GM23338 (cell line): ENCODE results near the gene ZNF365. TPM values are rescaled to one million over a fixed set of nuclear protein-coding genes. Genes with fewer than 3 reads are reported as not detected.

Experiments
- ATAC-seq: fragments of 200-7000 bp; cut with Tn5 transposase; 3 replicates; pipeline ENCODE4 v1.9.1; 2020
- DNase-seq: peaks from one replicate; pipeline ENCODE4 v3.0.0-alpha.2; 2015; ENCODE audit warnings: low spot score
- H2AFZ ChIP-seq: fragments of 200-600 bp; sonication (generic); 2 replicates; pipeline ENCODE4 v1.8.0; 2016; ENCODE audit warnings: antibody characterized with exemption, mild to moderate bottlenecking, moderate library complexity
- H3F3A ChIP-seq: fragments of 200-600 bp; sonication (generic); replicated peaks from 2 replicates; pipeline ENCODE4 v1.8.0; 2017; ENCODE audit warnings: antibody characterized with exemption, mixed run types, low read depth
- H3K27ac ChIP-seq: fragments of 200-600 bp; sonication (generic); 2 replicates; pipeline ENCODE4 v1.6.1; 2016; ENCODE audit warnings: low read depth
- H3K27me3 ChIP-seq: fragments of 200-600 bp; sonication (generic); 2 replicates; pipeline ENCODE4 v1.8.0; 2016; ENCODE audit warnings: mild to moderate bottlenecking, mixed run types, moderate library complexity; ENCODE audit not compliant: insufficient read depth
- H3K36me3 ChIP-seq: fragments of 200-600 bp; sonication (generic); 2 replicates; pipeline ENCODE4 v1.8.0; 2016; ENCODE audit warnings: mild to moderate bottlenecking; ENCODE audit not compliant: insufficient read depth
- H3K4me1 ChIP-seq: fragments of 200-600 bp; sonication (generic); 2 replicates; pipeline ENCODE4 v1.8.0; 2016; ENCODE audit warnings: mild to moderate bottlenecking, moderate library complexity; ENCODE audit not compliant: insufficient read depth
- H3K4me2 ChIP-seq: fragments of 200-600 bp; sonication (generic); 2 replicates; pipeline ENCODE4 v1.7.1; 2017; ENCODE audit warnings: mixed run types
- H3K4me3 ChIP-seq: fragments of 200-600 bp; sonication (generic); 2 replicates; pipeline ENCODE4 v1.6.1; 2016; ENCODE audit warnings: mixed run types
- H3K79me2 ChIP-seq: fragments of 200-600 bp; sonication (generic); replicated peaks from 2 replicates; pipeline ENCODE4 v1.8.0; 2017; ENCODE audit warnings: mild to moderate bottlenecking; ENCODE audit not compliant: insufficient read depth
- H3K9me2 ChIP-seq: fragments of 200-600 bp; sonication (generic); 2 replicates; pipeline ENCODE4 v1.8.0; 2017; ENCODE audit not compliant: insufficient read depth
- H4K20me1 ChIP-seq: fragments of 200-600 bp; sonication (generic); replicated peaks from 2 replicates; pipeline ENCODE4 v1.8.0; 2017; ENCODE audit warnings: mild to moderate bottlenecking; ENCODE audit not compliant: insufficient read depth
- H3K27ac Mint-ChIP-seq: 2 replicates; pipeline ENCODE4 v1.8.0; 2020; ENCODE audit warnings: inconsistent platforms, mild to moderate bottlenecking, moderate library complexity, mixed read lengths
- H3K27me3 Mint-ChIP-seq: 3 replicates; pipeline ENCODE4 v1.8.0; 2022; ENCODE audit warnings: low read depth, mild to moderate bottlenecking, moderate library complexity, mixed read lengths, inconsistent platforms; ENCODE audit not compliant: insufficient read depth, poor library complexity
- H3K36me3 Mint-ChIP-seq: 3 replicates; pipeline ENCODE4 v1.8.0; 2021; ENCODE audit warnings: low read depth, mild to moderate bottlenecking, inconsistent platforms, moderate library complexity, mixed read lengths
- H3K4me1 Mint-ChIP-seq: 3 replicates; pipeline ENCODE4 v1.8.0; 2020; ENCODE audit warnings: mild to moderate bottlenecking, inconsistent platforms, mixed read lengths
- H3K4me3 Mint-ChIP-seq: 3 replicates; pipeline ENCODE4 v1.8.0; 2021; ENCODE audit warnings: moderate library complexity, mild to moderate bottlenecking, inconsistent platforms, mixed read lengths
- H3K9me3 Mint-ChIP-seq: 3 replicates; pipeline ENCODE4 v1.8.0; 2020; ENCODE audit warnings: moderate library complexity, mild to moderate bottlenecking, inconsistent platforms, mixed read lengths
- CREB1 ChIP-seq: fragments of 250-450 bp; sonication (Bioruptor Pico); IDR thresholded peaks from 2 replicates; pipeline ENCODE4 v1.5.0; 2020; ENCODE audit warnings: low read depth, mild to moderate bottlenecking, moderate library complexity
- CTCF ChIP-seq, 2 experiments: fragments of 200-600 bp in 1 of 2; sonication (generic) in 1 of 2; conservative IDR thresholded peaks; 2 replicates each; pipeline versions ENCODE4 v1.5.1 to v1.6.1; 2016 to 2017; ENCODE audit warnings: antibody characterized with exemption in 2 of 2, low read depth in 2 of 2, mild to moderate bottlenecking in 2 of 2, moderate library complexity in 1 of 2
- ETS1 ChIP-seq: IDR thresholded peaks from 2 replicates; pipeline ENCODE4 v1.6.1; 2016; ENCODE audit warnings: antibody characterized with exemption
- EZH2 ChIP-seq: fragments of 200-600 bp; sonication (generic); IDR thresholded peaks from one replicate; pipeline ENCODE4 v1.8.0; 2017; ENCODE audit warnings: antibody characterized with exemption, mild to moderate bottlenecking, low read depth; ENCODE audit not compliant: unreplicated experiment
- EZH2phosphoT487 ChIP-seq: fragments of 200-600 bp; sonication (generic); IDR thresholded peaks from one replicate; pipeline ENCODE4 v1.8.1; 2018; ENCODE audit warnings: antibody characterized with exemption; ENCODE audit not compliant: unreplicated experiment
- JUNB ChIP-seq: IDR thresholded peaks from one replicate; pipeline ENCODE4 v1.6.1; 2016; ENCODE audit warnings: antibody characterized with exemption; ENCODE audit not compliant: unreplicated experiment
- NANOG ChIP-seq: IDR thresholded peaks from 2 replicates; pipeline ENCODE4 v1.6.1; 2016; ENCODE audit warnings: antibody characterized with exemption, borderline replicate concordance
- POLR2AphosphoS5 ChIP-seq: IDR thresholded peaks from 2 replicates; pipeline ENCODE4 v1.6.1; 2016; ENCODE audit warnings: antibody characterized with exemption, low read depth
- REST ChIP-seq: IDR thresholded peaks from one replicate; pipeline ENCODE4 v1.6.1; 2018; ENCODE audit warnings: antibody characterized with exemption; ENCODE audit not compliant: unreplicated experiment
- STAT1 ChIP-seq: IDR thresholded peaks from one replicate; pipeline ENCODE4 v1.6.1; 2016; ENCODE audit warnings: antibody characterized with exemption; ENCODE audit not compliant: unreplicated experiment
- ZNF114 ChIP-seq: fragments of 250-450 bp; sonication (Bioruptor Pico); IDR thresholded peaks from 2 replicates; pipeline ENCODE4 v1.5.0; 2020; ENCODE audit warnings: mild to moderate bottlenecking, moderate library complexity
- ZNF331 ChIP-seq: fragments of 250-450 bp; sonication (Bioruptor Pico); IDR thresholded peaks from 2 replicates; pipeline ENCODE4 v1.5.0; 2020; ENCODE audit warnings: low read depth, mild to moderate bottlenecking, moderate library complexity
- ZNF462 ChIP-seq: fragments of 250-450 bp; sonication (Bioruptor Pico); IDR thresholded peaks from 2 replicates; pipeline ENCODE4 v1.5.0; 2020; ENCODE audit warnings: mild to moderate bottlenecking, moderate library complexity
- polyA plus RNA-seq: library from polyadenylated mRNA; unstranded; fragments of >200 nt; fragmentation: Nextera tagmentation; extraction: Ambion mirVana; gene quantifications from 2 replicates; pipeline ENCODE4 v1.2.1, GENCODE V29; 2016
- total RNA-seq: library from RNA; depleted of rRNA; stranded (reverse); fragments of >200 nt; shearing (Covaris generic); gene quantifications from 2 replicates; pipeline ENCODE4 v1.2.3, GENCODE V29; 2014

Gene ZNF365
- total and polyA plus RNA-seq, 2 experiments from 2014 or later = 0.19 to 0.59 TPM

GRCh38 chr10:62450912-62451610, 76.9 kb downstream of the ZNF365 start:
- TF ChIP-seq REST (no peak), JUNB (no peak), ZNF114 (CRISPR knock-in tag) (no peak), ZNF462 (CRISPR knock-in tag) (no peak), EZH2 (no peak), STAT1 (no peak), NANOG (no peak), POLR2AphosphoS5 (no peak), EZH2phosphoT487 (no peak), CREB1 (CRISPR knock-in tag) (no peak), ETS1 (no peak), CTCF (conservative IDR thresholded peaks at IDR 0.05; ENCODE audit: low read depth in 2 of 2) (no peak), ZNF331 (CRISPR knock-in tag) (no peak)
- Mint-ChIP-seq H3K4me3 (no peak overlapping the region), H3K36me3 (no peaks in the 10 kb centered on the region), H3K27ac (no peak overlapping the region), H3K9me3 (no peaks in the 10 kb centered on the region; the same call in 2 of the 3 replicates), H3K27me3 (peaks cover 1% of the 10 kb centered on the region), H3K4me1 (no peaks in the 10 kb centered on the region)
- Histone ChIP-seq H2AFZ (peak overlapping the region; percentile 23; the same call in 1 of the 2 replicates), H3K79me2 (no peaks in the 10 kb centered on the region), H3K4me3 (no peak overlapping the region), H3K9me2 (peaks cover 5% of the 10 kb centered on the region; the same call in 1 of the 2 replicates), H3K36me3 (no peaks in the 10 kb centered on the region), H3K4me1 (no peaks in the 10 kb centered on the region), H3F3A (no peaks in the 10 kb centered on the region), H3K27ac (no peak overlapping the region), H3K4me2 (no peak overlapping the region), H4K20me1 (no peaks in the 10 kb centered on the region), H3K27me3 (no peaks in the 10 kb centered on the region)
- ATAC-seq (no peak), DNase-seq (no peak)
